Gastroesophageal sphincter (tissue), 4 donors: ENCODE measurements around the gene TNMD. TPM values are rescaled to one million over a fixed set of nuclear protein-coding genes. Genes with fewer than 3 reads are reported as not detected.

Source experiments
- ATAC-seq: fragments of 150-250 bp; one replicate; pipeline ENCODE4 v1.9.1; 2016; ENCODE audit warnings: mild to moderate bottlenecking, moderate library complexity
- H3K27ac ChIP-seq, 4 donors: fragments of 200-600 bp; sonication (generic) in 3 of 4; 1 replicate in 3 of 4; 2 replicates in 1 of 4; pipeline ENCODE4 v1.5.1; 2016 to 2019
- H3K27me3 ChIP-seq: fragments of 200-600 bp; sonication (generic); one replicate; pipeline ENCODE4 v1.5.1; 2019
- H3K36me3 ChIP-seq, 2 donors: fragments of 200-600 bp; sonication (generic); one replicate each; pipeline ENCODE4 v1.5.1; 2019; ENCODE audit warnings: control low read depth in 1 of 2
- H3K4me1 ChIP-seq, 3 donors: fragments of 200-600 bp; sonication (generic); 1 replicate in 2 of 3; 2 replicates in 1 of 3; pipeline ENCODE4 v1.5.1; 2016 to 2019; ENCODE audit warnings: control low read depth in 2 of 3
- H3K4me3 ChIP-seq, 2 donors: fragments of 200-600 bp; sonication (generic); one replicate each; pipeline ENCODE4 v1.5.1; 2019; ENCODE audit warnings: mild to moderate bottlenecking in 1 of 2, moderate library complexity in 1 of 2
- H3K9me3 ChIP-seq, 3 donors: fragments of 200-600 bp; sonication (generic); one replicate each; pipeline ENCODE4 v1.5.1; 2017 to 2019; ENCODE audit warnings: control low read depth in 2 of 3
- CTCF ChIP-seq, 4 experiments: fragments of 200-600 bp in 2 of 4; fragments of 450-650 bp in 2 of 4; sonication (generic) in 1 of 4; IDR thresholded peaks; one replicate each; pipeline ENCODE4 v1.5.1; 2017 to 2019; ENCODE audit warnings: antibody characterized with exemption in 4 of 4, mild to moderate bottlenecking in 2 of 4, moderate library complexity in 2 of 4
- EP300 ChIP-seq: sonication (generic); formaldehyde crosslinking; IDR thresholded peaks from one replicate; pipeline ENCODE4 v1.6.1; 2017; ENCODE audit warnings: antibody characterized with exemption, mild to moderate bottlenecking
- POLR2A ChIP-seq, 2 donors: fragments of 450-650 bp; IDR thresholded peaks; one replicate each; pipeline ENCODE4 v1.6.1; 2017; ENCODE audit warnings: antibody characterized with exemption in 2 of 2, mild to moderate bottlenecking in 2 of 2, moderate library complexity in 1 of 2
- POLR2AphosphoS5 ChIP-seq: sonication (generic); formaldehyde crosslinking; IDR thresholded peaks from one replicate; pipeline ENCODE4 v1.6.1; 2017; ENCODE audit warnings: antibody characterized with exemption
- WGBS, 2 donors: methylation state at CpG; one replicate each; pipeline ENCODE4 v1.1.5; 2018; ENCODE audit warnings: low coverage in 1 of 2; 5-methylcytosine and 5-hydroxymethylcytosine counted together
- total RNA-seq, 4 donors: library from RNA; depleted of rRNA; stranded (reverse); fragments of >200 nt; gene quantifications; one replicate each; pipeline ENCODE4 v1.1.0, GENCODE V29; 2016

The TNMD gene
- total RNA-seq, 4 donors from 2014 or later = not detected

- Histone ChIP-seq H3K9me3 (no peaks in the 10 kb centered on the region), H3K27ac (no peak overlapping the region), H3K4me3 (no peak overlapping the region), H3K27me3 (no peaks in the 10 kb centered on the region), H3K36me3 (no peaks in the 10 kb centered on the region), H3K4me1 (no peaks in the 10 kb centered on the region)
- WGBS, 2 donors = 53 to 58% methylated on average over 1 of the region's 1 CpG
- ATAC-seq = no peak
- TF ChIP-seq CTCF (IDR thresholded peaks at IDR 0.05) (no peak), POLR2AphosphoS5 (no peak), POLR2A (IDR thresholded peaks at IDR 0.05) (no peak), EP300 (no peak)
Observed at GRCh38 chrX:100600758-100601157, 16.0 kb downstream of the TNMD start.

- Histone ChIP-seq H3K9me3 (no peaks in the 10 kb centered on the region), H3K27me3 (no peaks in the 10 kb centered on the region), H3K36me3 (no peaks in the 10 kb centered on the region), H3K4me3 (no peak overlapping the region), H3K4me1 (no peaks in the 10 kb centered on the region), H3K27ac (no peak overlapping the region)
- TF ChIP-seq CTCF (IDR thresholded peaks at IDR 0.05) (no peak), POLR2AphosphoS5 (no peak), EP300 (no peak), POLR2A (IDR thresholded peaks at IDR 0.05) (no peak)
- no peak for ATAC-seq
- 71% methylated on average over 1 of the region's 1 CpG; no CpG with 5 or more reads in 1 of the 2 donors for WGBS, 2 donors
Observed at GRCh38 chrX:100606753-100607152, 22.0 kb downstream of the TNMD start.

GRCh38 chrX:100609591-100609990, 24.9 kb downstream of the TNMD start:
- TF ChIP-seq POLR2AphosphoS5 (no peak), CTCF (IDR thresholded peaks at IDR 0.05) (peak in 1 of 4 experiments; percentile 18)
- H3K36me3 ChIP-seq = no peaks in the 10 kb centered on the region
- no peaks in the 10 kb centered on the region for H3K27me3 ChIP-seq
- H3K4me1 ChIP-seq = no peaks in the 10 kb centered on the region
- ATAC-seq = no peak
- WGBS, 2 donors = 17 to 29% methylated on average over 1 of the region's 1 CpG
- H3K9me3 ChIP-seq = no peaks in the 10 kb centered on the region
- no peak overlapping the region for H3K4me3 ChIP-seq
- no peak overlapping the region for H3K27ac ChIP-seq

GRCh38 chrX:100611951-100612350, 27.2 kb downstream of the TNMD start:
- Histone ChIP-seq H3K9me3 (no peaks in the 10 kb centered on the region), H3K4me1 (no peaks in the 10 kb centered on the region), H3K27me3 (no peaks in the 10 kb centered on the region), H3K4me3 (no peak overlapping the region), H3K27ac (no peak overlapping the region), H3K36me3 (no peaks in the 10 kb centered on the region)
- TF ChIP-seq CTCF (IDR thresholded peaks at IDR 0.05) = no peak
- WGBS, 2 donors = 82 to 88% methylated on average over 3 to 4 of the region's 5 CpGs
- no peak for ATAC-seq

GRCh38 chrX:100615005-100615404, 30.3 kb downstream of the TNMD start:
- H3K4me3 ChIP-seq = no peak overlapping the region
- H3K27ac ChIP-seq = no peak overlapping the region
- TF ChIP-seq EP300 (no peak), CTCF (IDR thresholded peaks at IDR 0.05) (peak in 2 of 4 experiments; percentile 8 to 36)
- H3K36me3 ChIP-seq = no peaks in the 10 kb centered on the region
- 19 to 40% methylated on average over 1 to 2 of the region's 3 CpGs for WGBS, 2 donors
- no peaks in the 10 kb centered on the region for H3K27me3 ChIP-seq
- no peaks in the 10 kb centered on the region for H3K9me3 ChIP-seq
- ATAC-seq = no peak
- no peaks in the 10 kb centered on the region for H3K4me1 ChIP-seq
